HTERT RPE-1 (cell line): ENCODE data around the gene GPR34.
"Not testable (repeated sequence)": the region's sequence is repeated elsewhere in the genome, so short reads cannot be mapped to it uniquely, and the experiment has no call there.

ENCODE experiments used
- in situ Hi-C: fragments of 300-500 bp; cut with MboI; formaldehyde crosslinking; loops from 4 replicates; pipeline ENCODE4 v1.14.3; 2020; ENCODE audit warnings: low sequenced_read_pairs

The GPR34 gene

DNA sequence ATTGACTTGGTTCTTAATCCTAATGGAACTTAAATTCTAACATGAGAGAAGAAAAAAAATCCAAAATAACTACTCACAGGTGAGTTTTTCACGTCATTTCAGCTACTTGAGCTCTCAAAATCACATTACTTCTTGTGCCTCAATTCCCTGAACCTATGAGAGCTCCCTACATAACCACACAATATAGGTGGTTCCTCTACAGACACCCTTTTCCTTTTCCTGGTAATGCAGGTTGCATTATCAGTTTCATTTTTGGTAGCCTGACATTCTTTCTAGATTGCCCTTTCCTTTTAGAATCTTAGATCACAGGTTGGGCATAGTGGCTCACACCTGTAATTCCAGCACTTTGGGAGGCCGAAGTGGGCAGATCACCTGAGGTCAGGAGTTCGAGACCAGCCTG, 4.3 kb downstream of the GPR34 start:
- in situ Hi-C loops: no loop called here

DNA sequence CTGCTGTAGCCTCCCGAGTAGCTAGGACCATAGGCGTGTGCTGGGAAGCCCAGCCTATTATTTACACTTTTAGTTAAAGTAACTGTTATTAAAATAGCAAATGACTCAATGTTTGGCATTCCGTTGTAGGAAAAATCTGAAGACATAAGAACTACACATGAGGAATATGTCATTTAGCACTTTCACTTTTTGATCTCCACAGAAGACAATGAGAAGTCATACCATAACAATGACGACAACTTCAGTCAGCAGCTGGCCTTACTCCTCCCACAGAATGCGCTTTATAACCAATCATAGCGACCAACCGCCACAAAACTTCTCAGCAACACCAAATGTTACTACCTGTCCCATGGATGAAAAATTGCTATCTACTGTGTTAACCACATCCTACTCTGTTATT, 6.7 kb downstream of the GPR34 start:
- in situ Hi-C loops: no loop called here

DNA sequence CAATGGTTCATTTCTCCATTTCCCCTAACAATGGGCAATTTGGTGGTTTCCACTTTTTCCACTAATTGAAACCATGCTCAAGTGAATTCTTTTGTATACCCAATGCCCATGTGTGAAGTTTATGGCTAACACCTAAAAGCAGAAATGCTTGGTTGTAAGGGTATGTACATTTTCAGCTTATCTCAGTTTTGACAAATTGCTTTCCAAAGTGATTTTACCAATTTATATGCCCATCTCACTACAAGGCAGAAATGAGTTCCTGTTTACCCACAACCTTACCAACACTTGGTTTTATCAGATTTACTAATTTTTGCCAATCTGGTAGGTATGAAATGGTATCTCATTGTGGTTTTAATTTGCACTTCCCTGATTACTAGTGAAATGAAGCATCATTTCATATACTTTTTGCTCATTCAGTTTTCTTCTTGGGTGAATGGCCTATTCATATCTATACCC, 14.8 kb downstream of the GPR34 start:
- in situ Hi-C loops: no loop called here

DNA sequence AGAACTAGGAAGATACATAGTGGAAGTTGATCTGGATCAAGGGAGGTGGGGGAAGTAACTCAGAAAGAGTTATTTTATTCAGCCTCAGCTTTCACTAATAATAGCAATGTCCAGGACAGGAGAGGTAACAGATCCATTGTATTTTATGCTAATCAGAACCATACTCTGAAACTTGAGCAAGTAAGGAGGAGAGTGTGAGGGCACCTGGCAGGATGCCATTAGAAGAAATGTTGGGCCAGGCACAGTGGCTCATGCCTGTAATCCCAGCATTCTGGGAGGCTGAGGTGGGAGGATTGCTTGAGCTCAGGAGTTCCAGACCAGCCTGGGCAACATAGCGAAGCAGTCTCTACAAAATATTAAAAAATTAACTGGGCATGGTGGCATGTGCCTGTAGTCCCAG, 16.3 kb downstream of the GPR34 start:
- in situ Hi-C loops: no loop called here

DNA sequence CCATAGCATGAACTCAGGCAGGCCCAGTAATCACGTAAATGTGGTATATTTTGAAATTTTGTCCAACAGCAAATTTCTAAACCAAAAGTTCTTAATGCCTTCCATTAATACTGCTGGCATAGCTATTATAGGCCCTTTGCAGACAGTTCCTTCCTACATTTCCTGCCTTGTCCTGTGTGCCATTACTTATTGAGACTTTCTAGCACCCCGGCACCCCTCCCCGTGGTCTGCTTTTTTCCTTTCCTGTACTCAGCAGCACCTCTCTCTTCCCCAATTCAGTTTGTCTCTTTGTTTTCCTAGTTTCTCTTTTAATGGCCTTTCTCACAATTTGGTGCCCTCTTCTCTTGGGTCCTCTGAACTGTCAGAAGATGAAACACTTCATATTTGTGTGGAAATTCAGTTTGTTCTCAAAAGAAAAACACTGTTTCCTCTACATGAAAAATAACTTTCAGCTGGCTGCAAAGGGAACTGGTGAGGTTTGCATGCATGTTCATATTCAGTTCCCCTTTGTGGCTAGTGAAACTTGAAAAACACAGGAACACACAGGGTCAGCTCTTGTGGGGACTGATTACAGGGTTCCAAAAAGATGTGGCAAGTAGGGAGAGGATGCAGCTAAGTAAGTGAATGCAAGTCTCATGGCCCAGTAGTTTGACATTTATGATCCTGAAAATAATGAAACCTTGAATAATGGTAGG, 17.1 kb downstream of the GPR34 start:
- in situ Hi-C loops: no loop called here

DNA sequence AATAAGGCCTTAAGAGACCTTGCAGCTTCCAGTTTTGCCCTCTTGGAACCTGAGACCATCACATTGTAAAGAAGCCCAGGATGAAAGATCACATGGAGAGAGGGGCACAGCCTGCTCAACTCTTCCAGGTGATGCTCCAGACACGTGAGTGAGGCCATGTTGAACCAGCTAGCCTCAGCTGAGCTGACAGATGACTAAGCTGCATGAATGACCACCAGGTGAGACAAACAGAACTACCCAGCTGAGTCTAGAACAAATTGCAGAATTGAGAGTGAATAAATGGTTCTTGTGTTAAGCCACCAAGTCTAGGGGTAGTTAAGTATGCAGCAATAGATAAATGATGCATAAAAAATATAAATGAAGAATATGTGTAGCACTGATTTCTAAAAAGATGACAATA, 18.4 kb downstream of the GPR34 start:
- in situ Hi-C loops: no loop called here

DNA sequence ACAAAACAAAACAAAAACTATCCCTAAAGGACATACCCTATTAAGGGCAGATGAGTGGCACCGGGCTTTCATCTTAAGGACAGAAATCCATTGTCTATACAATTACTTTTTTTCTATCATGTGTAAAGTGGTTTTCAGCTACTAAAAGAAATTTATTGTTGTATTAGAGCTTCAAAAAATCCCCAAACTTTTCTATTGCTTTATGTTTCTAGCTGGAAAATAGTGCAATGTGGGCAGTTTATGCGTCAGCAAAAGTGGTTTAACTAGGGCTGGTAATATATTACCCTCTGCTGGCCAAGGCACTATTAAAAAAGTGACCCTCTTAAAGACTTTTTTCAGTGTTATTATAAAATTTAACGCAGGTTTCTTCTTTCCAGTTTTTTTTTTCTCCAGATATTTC, 19.7 kb downstream of the GPR34 start:
- in situ Hi-C loops: no loop called here

DNA sequence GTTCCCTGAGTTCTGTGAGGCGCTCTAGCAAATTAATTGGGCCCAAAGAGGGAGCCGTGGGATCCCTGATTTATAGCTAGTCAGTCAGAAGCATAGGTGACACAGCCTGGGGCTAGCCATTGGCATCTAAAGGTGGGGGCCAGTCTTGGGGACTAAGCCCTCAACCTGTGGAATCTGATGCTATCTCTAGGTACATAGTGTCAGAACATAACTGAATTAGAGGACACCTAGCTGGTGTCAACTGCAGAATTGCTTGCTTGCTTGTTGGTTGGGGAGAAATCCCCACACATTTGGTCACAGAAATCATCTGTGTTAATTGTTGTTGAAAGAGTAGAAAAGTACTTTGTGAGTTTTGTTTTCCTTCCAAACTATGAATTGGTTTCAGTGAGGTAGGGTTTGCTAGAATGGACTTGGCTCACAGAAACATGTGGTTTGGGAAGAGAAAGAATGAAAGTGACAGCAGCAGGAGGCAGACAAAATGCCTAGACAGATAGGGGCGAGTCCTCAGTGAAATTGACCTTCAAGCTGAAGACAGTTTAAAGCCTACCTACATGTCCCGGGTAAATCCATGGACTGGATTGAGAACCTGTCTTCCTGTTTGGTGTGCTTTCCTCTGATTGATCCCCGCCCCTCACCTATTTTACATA, 22.4 kb downstream of the GPR34 start:
- in situ Hi-C loops: no loop called here

DNA sequence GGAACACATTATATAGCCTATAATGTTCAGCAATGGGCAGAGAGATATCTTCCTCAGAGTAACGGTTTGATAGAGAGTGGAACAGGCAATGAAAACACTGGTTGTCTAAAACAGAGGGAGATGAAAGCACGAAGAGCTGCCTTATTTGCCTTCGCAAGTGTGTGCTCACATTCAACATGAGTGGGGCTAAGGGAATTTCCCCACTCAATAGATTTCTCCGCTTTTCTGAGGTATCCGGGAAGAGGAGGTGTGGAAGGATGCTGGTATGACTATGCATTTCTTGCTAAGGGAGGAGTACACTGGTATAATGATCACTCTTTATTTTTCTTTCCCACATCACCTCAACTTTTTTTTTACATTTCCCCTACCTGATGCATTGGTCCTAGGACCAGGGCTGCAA, 27.4 kb downstream of the GPR34 start:
- in situ Hi-C loops: no loop called here

DNA sequence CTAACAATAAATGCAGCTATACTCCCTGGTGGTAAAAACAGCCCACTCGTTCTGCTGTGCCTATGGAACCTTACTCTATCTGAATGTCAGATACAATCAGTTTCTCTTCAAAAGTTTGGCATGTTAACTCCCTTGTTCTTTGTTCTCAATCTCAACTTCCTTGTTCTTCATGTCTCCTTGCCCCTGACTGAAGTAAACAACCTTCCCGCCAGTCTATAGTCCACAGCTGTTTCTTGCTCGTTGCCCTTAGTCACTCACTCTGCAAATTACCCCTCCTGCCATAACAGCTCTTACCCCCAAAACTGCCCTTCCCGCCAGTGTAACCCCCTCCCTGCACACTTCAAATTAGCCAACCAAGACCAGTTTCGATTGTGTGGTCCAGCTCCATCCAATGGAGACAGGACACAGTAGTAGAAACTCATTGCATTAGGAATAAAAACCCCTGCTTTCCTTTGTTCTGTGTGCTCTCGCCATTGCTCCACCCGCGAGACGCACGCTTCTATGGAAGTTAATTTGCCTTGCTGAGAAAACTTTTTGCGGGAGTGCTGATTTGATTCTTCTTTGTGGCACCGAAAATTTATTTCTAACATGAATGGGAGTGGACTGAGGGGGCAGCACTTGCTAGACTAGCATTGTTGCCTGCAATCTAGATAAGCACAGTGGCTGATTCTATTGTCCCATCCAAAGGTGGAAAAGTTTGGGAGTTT, 28.1 kb downstream of the GPR34 start:
- in situ Hi-C loops: no loop called here

DNA sequence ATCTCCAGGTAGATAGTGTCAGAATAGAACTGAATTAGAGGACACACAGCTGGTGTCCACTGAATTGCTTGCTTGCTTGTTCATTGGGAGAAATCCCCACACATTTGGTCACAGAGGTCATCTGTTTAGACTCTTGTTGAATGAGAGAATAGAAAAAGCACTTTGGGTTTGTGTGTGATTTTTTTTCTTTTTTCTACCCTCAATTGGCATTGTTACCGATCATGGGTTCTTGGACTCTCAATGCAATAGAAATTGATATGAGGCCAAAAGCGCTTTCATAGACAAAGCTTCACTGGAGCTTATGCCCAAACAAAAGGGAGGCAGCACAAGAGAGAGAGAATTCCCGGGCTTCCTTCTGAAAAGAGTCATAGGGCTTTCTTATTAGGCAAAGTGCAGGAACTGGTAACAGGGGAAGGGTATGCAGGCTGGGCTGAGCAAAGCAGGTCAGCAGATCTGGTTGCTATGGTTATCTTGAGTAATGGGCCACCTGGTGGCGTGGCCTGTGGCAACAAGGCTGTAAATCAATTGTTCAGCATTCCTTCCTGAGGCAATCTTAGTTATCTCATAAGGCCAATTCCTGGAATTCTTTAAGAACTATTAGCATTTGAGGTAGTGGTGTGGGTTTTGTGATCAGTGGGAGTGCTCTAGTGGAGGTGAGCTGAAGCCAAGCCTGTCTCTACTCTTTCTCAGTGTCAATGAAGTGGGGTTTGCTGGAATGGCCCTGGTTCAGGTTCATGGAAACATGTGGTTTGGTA, 29.9 kb downstream of the GPR34 start:
- in situ Hi-C loops: no loop called here

DNA sequence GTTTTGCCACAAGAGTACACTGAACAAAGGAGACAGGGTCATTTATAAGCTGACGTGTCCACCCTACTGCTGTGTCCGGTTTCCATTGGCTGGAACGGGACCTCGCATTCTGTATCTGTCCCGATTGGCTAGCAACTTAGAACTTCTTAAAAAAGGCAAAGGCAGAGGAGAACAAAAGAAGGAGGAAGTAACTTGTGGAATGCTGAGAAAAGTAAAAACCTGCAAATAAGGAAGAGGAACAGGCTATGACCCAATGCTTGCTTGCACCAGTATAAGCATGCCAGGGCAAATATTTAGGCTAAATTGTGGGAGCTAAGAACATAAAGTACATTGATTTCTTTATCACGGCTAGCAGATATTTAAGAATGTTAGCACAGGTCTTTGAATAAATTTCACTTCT, 30.8 kb downstream of the GPR34 start:
- in situ Hi-C loops: not testable (repeated sequence)

DNA sequence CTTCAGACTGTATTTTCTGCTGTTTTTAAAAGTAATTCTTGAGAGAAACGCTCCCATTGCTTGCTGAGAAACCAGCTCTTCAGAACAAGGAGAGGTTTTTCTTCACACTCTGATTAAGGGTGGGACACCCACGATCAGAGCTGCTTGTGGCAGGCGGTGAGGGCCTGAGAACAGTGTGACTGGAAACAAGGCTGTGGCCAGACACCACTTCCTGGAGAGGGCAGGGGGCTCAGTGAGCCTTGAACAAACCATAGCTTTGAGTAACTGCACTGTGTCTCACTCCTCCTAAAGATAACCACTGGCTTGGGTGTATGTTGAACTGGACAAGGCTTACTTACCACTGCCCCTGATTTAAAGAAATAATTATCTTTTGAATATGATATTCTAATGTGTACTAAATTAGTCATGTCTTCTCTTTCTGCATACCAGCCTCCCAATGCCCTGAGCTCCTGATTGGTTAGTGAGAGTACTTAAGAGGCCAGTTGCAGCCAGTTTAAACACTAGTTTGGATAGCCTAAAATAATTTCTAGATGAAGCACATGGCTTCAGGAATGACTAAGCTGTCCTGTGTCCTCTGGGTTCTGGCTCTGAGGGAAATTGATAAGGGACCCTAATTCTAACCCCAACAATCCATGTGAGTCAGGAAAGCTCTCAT, 31.5 kb downstream of the GPR34 start:
- in situ Hi-C loops: no loop called here

DNA sequence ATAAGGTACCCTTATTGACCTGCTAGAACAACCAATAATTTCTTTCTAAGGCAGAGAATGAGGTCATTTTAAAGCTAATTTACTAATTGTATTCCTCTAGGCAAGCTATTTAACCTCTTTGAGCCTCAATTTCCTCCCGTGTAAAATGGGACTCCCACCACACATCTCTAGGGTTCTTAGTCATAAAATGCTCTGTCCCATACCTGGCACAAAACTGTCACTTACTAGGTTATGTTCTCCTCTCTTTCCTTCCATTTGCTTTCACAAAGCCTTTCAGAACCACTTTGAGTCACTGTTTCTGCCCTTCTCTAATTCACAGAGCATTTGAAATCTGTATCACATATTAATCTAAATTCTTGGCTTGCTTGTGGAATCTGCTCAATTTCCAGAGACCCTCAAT, 32.8 kb downstream of the GPR34 start:
- in situ Hi-C loops: no loop called here

DNA sequence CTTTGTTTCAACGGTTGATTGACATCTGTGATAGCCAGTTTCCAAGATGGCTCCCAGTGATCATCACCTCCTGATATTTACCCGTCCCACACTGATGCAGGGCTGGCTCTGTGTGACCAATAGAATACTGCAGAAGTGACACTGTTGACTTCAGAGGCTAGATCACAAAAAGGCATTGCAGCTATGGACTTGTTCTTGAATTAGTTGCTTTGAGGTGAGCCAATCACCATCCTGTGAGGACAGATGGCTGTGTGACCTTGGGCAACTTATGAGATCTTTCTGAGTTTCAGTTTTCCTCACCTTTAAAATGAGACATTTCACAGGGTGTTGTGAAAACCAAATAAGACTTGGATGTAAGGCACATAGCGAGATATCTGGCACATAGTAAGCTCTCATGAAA, 33.4 kb downstream of the GPR34 start:
- in situ Hi-C loops: no loop called here

DNA sequence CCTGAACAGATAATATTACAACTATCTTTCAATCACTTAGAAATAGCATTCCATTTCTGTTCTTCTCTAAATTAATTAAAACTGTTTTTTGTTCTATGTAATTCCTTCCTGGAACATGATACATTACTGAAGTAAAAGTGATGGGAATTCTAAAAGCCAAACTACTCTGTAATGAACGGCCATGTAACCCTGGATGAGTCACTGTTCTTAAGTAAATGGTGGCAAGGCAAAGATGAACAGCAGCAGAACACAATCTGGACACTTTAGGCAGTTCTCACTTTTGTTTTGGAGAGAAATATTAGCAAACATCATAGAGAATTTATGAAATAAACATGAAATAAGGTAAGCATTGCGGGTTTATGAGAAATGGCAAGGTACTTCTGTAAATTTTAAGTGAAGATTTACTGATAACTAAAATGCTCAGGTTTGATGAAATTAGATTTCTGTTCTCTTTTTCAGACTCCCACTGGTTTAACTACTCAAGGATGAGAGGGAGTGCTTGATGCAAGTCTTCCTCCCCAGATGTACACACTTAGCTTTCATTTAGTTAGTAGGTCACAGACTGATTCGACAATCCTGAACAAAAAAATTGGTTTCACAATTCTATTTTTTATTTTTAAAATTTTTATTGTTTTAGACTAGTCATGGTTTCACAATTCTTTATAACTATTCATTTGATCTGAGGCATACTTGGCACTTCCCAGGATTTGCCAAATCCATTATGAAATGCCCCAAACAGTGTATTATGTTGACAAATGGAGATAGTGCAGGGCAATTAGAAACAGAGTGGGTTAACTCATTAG, 34.2 kb downstream of the GPR34 start:
- in situ Hi-C loops: no loop called here

DNA sequence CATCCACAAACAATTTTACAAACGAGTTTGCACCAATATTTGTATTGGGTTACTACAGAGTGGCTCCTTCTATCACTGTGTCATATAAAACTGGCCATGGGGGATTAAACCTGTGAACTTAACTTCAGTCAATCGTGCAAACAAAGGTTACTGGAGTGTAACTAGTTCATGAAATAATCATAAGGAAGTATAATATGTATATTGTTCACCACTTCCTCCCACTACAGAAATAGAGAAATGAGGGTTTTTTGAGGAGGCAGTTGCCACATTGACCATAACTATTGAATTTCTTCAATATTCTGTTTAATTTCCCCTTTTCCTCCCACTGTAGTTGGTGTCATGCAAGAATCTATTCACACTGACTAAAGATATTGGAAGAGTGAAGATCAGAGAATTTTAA, 35.1 kb downstream of the GPR34 start, which contains the start of gene GPR82:
TSS of gene GPR82 (plus strand) at position 356 of the 400 bp plus-strand sequence. CDS start 2,846 bp downstream, outside the sequence.
- in situ Hi-C loops: no loop called here

DNA sequence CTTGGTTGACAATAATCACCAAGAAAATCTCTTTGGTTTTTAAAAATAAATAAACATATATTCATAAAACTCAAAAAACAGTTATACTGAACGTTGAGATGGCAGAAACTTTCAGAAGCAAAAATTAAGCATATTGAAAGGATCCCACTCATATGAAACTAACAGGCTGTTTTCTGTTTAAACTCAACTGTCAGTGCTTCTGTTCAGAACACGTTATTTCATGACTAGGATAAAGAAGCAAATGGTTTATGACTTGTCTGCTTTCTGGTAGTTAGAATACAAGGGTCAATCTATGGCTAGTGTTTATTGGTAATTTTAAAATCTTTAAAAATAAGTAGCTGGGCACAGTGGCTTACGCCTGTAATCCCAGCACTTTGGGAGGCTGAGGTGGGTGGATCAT, 39.4 kb downstream of the GPR34 start:
- in situ Hi-C loops: no loop called here

DNA sequence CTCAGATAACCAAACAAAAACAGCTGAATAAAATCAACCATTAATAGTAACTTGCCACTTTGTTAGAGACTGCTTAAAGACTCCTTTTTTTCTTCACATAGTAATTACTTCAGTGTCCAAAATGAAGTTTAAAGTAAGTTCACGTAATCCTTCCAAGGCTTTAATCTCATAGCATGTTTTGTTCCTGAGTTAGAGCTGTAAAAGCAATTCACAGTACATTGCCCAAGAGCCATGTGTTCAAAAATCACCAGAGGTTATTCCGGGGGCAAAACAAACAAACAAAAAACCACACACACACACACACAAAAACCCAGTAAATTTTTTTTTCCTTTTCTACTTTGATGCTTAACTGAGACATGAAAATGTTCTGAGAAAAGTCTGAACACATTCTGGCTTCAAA, 41.3 kb downstream of the GPR34 start:
- in situ Hi-C loops: no loop called here

DNA sequence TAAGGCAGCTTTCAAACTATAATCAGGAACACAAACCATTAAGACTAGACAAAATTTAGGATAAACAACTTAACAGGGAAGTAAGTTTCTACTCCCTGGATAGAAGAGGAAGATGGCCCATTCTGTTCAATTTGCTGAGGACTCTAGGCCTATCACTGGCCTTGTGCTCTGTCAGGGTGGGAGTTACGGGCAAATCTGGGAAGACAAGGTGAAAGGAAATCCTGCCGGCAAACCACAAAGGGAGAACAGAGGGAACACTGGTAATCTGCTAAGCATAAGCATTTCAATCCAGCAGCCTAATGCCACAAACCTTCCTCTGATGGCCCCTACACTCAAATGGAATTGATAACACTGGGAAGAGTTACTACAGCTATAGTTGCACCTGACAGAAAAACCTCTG, 43.5 kb downstream of the GPR34 start:
- in situ Hi-C loops: no loop called here
